GM12878 (cell line): ENCODE results near the gene PACSIN3.

Experiments used
- HCFC1 ChIP-seq: fragments of 150-350 bp; IDR thresholded peaks from 2 replicates; pipeline ENCODE4 v1.6.1; 2014; ENCODE audit warnings: low read length
- MEF2A ChIP-seq: IDR thresholded peaks from 2 replicates; pipeline ENCODE4 v1.6.1; 2011; ENCODE audit warnings: low read depth, mild to moderate bottlenecking, low read length, moderate library complexity; ENCODE audit not compliant: insufficient read depth
- MYC ChIP-seq: IDR thresholded peaks from 2 replicates; pipeline ENCODE4 v1.6.1; 2011; ENCODE audit warnings: mild to moderate bottlenecking, low read length, moderate library complexity, inconsistent platforms; ENCODE audit not compliant: insufficient read depth, insufficient replicate concordance, insufficient read length, severe bottlenecking
- NFXL1 ChIP-seq: fragments of 450-650 bp; IDR thresholded peaks from 2 replicates; pipeline ENCODE4 v1.6.1; 2017; ENCODE audit warnings: antibody characterized with exemption, mild to moderate bottlenecking, borderline replicate concordance
- NFYA ChIP-seq: IDR thresholded peaks from 2 replicates; pipeline ENCODE4 v1.6.1; 2011; ENCODE audit warnings: low read depth, mild to moderate bottlenecking, low read length, improper control_type of control experiment, borderline replicate concordance
- POLR2A ChIP-seq: IDR thresholded peaks from 2 replicates; pipeline ENCODE4 v1.6.1; 2011; ENCODE audit warnings: low read depth, mild to moderate bottlenecking, low read length
- RELA ChIP-seq: fragments of 450-650 bp; IDR thresholded peaks from 2 replicates; pipeline ENCODE4 v1.8.0; 2014; ENCODE audit warnings: borderline replicate concordance; ENCODE audit not compliant: partially characterized antibody
- SMC3 ChIP-seq: IDR thresholded peaks from 2 replicates; pipeline ENCODE4 v1.6.1; 2011; ENCODE audit warnings: low read length, improper control_type of control experiment, borderline replicate concordance
- SUZ12 ChIP-seq: fragments of 200-600 bp; sonication (generic); IDR thresholded peaks from one replicate; pipeline ENCODE4 v1.6.1; 2018; ENCODE audit warnings: antibody characterized with exemption, mild to moderate bottlenecking; ENCODE audit not compliant: unreplicated experiment
- TAF1 ChIP-seq: IDR thresholded peaks from 2 replicates; pipeline ENCODE4 v1.6.1; 2011; ENCODE audit warnings: mild to moderate bottlenecking, low read depth, low read length, borderline replicate concordance
- ZNF24 ChIP-seq: fragments of 450-650 bp; IDR thresholded peaks from 2 replicates; pipeline ENCODE4 v1.6.1; 2017; ENCODE audit warnings: antibody characterized with exemption, mild to moderate bottlenecking
- TF ChIP-seq, protein P1 (sequence below): IDR thresholded peaks from 2 replicates; pipeline ENCODE4 v1.6.1; 2011; ENCODE audit warnings: low read depth, low read length, improper control_type of control experiment, borderline replicate concordance
- TF ChIP-seq, protein P2 (sequence below), 3 experiments: IDR thresholded peaks in 2 of 3; conservative IDR thresholded peaks in 1 of 3; 2 replicates each; pipeline ENCODE4 v1.5.1; 2011; ENCODE audit warnings: low read depth in 3 of 3, low read length in 3 of 3, mild to moderate bottlenecking in 3 of 3, control low read depth in 2 of 3, moderate library complexity in 2 of 3, inconsistent platforms in 1 of 3, mixed read lengths in 1 of 3; ENCODE audit not compliant: control insufficient read depth in 2 of 3, insufficient read depth in 1 of 3; ENCODE audit errors: extremely low read depth in 1 of 3

DNA sequence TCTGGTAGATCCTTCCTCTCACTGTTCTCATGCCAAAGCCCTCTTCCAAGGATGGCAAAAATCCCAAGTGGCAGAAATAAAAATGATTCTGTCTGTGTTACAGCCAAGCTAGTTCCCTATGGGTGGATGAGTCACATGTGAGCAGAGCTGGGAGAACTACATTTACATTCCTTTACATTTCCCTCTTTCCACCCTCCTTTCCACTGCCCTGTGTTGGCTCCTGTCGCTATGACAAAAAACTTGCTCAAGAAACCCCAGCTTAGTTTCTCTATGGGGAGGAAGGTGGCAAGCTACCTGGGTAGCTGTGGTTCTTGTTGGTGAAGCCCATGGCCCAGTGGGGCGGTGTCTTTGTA is 18.4 kb upstream of the PACSIN3 start:
- TF ChIP-seq SUZ12 (no peak), SMC3 (no peak), NFXL1 (no peak), NFYA (no peak), POLR2A (no peak), TAF1 (no peak), RELA (no peak), HCFC1 (no peak), ZNF24 (no peak), MYC (no peak), MEF2A (no peak)
- TF ChIP-seq, protein P1, sequence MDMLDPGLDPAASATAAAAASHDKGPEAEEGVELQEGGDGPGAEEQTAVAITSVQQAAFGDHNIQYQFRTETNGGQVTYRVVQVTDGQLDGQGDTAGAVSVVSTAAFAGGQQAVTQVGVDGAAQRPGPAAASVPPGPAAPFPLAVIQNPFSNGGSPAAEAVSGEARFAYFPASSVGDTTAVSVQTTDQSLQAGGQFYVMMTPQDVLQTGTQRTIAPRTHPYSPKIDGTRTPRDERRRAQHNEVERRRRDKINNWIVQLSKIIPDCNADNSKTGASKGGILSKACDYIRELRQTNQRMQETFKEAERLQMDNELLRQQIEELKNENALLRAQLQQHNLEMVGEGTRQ = no peak
- TF ChIP-seq, protein P2, sequence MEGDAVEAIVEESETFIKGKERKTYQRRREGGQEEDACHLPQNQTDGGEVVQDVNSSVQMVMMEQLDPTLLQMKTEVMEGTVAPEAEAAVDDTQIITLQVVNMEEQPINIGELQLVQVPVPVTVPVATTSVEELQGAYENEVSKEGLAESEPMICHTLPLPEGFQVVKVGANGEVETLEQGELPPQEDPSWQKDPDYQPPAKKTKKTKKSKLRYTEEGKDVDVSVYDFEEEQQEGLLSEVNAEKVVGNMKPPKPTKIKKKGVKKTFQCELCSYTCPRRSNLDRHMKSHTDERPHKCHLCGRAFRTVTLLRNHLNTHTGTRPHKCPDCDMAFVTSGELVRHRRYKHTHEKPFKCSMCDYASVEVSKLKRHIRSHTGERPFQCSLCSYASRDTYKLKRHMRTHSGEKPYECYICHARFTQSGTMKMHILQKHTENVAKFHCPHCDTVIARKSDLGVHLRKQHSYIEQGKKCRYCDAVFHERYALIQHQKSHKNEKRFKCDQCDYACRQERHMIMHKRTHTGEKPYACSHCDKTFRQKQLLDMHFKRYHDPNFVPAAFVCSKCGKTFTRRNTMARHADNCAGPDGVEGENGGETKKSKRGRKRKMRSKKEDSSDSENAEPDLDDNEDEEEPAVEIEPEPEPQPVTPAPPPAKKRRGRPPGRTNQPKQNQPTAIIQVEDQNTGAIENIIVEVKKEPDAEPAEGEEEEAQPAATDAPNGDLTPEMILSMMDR (IDR thresholded peaks at IDR 0.05 in 2 of 3, conservative IDR thresholded peaks at IDR 0.05 in 1 of 3; ENCODE audit: control insufficient read depth in 2 of 3, extremely low read depth in 1 of 3, insufficient read depth in 1 of 3, low read depth in 3 of 3, low read length in 3 of 3) = no peak
